GM21529 (cell line): Measurements from ENCODE around the gene EPB41.
"Not testable (repeated sequence)": the region's sequence is repeated elsewhere in the genome, so short reads cannot be mapped to it uniquely, and the experiment has no call there.

Experiments
- ATAC-seq: cut with Tn5 transposase; IDR thresholded peaks from one replicate; pipeline ENCODE4 v1.9.1; 2021; ENCODE audit not compliant: unreplicated experiment

EPB41 gene

DNA sequence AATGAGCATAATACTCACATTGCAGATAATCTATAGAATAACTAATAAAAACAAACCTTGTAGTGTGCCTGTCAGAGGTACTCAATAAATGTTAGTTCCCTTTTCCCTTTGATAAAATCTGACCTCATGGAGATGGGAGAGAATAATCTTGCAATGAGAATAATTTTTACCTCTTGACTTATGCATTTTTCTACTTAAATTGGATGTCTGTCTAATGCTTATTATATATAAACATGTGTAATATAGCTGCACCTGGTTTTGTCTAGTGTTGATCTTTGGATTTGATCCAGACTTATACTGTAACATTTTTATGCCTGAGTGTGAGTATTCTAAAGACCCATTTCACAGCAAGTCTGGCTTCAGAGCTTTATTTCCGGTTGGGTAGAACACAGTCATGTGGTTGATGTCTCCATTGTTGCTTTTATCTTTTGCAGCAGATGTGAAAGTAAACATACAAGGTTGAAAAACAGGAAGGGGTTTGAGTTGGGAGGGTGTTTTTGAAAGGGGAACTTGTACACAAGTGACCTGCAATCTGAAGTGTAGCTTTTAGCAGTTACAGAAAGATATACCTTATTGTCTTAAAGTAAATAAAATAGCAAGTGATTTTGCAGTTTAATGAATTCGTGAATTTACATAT is 12.4 kb downstream of the EPB41 start:
- ATAC-seq: peak; percentile 78

DNA sequence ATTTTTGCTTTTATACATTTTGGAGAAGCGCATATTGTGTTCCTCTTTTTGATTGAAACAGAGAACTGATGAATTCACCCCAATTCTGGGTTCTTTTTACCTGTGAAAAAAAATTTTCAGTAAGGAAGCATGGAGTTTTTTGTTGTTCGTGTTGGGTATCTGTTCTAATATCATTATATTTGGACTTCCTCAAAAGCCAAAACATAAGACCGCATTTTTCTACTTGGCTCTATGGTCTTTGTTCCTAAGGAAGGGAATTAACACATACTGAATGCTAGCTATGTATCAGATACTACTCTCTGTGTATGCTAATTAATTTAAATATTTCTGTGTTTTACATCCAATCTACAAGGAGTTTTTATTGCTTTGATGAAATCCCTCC is 12.9 kb downstream of the EPB41 start:
- no peak for ATAC-seq

DNA sequence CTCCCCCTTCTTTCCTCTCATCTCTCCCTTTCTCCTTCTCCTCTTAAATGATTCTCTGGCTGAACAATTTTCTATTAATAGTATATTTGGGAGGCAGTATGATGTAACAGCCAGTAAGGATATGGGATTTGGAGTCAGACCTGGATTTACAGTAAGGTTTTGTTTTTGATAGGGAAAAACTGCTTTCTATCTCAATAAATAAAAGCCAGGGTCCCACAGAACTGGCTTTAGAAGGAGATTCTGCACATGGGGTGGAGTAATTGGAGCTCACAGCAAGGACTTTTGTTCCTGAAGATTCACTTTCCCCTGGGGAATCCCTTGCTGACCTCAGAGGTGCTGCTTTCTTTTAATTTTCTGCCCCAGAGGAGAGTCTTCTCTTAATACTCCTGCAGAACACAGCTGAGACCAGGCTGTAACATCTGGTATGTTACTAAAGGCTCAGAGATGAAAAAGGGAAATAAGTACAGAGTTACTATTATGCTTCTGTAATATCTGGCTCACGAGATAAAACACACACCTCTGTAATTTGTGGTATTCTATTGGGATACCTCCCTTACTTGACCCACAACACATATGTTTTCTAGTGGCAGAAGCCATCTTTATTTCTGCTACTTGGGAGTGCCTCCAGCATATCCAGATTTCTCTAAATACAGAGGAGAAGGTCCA is 13.4 kb downstream of the EPB41 start:
- no peak for ATAC-seq

DNA sequence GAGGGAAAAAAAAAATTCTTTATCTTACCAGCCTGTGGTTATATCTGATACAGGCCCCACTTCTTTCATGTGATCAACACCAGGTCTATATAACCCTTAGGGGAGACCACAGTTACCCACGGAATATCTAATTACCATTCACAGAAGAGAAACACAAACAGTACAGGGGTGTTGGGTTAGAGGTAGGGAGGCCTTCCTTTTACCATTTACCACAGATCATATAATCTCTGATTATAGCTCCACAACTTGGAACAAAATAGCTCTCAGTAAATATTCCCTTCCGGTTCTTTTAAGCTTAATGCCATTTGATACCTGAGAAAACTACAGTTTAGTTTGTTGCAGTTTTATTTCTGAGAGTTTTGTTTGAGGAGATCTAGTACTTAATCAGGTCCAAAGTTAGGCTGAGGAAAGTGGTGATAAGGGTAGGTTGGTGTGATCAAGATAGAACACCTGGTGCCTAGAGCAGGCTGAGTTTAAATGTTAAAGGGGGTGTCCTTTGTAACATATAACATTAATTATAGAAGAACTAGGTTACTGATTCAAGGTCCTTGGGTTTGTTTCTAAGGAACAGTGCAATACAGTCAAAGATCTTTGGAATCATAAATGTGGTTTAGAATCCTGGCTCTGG is 14.1 kb downstream of the EPB41 start:
- ATAC-seq: no peak

DNA sequence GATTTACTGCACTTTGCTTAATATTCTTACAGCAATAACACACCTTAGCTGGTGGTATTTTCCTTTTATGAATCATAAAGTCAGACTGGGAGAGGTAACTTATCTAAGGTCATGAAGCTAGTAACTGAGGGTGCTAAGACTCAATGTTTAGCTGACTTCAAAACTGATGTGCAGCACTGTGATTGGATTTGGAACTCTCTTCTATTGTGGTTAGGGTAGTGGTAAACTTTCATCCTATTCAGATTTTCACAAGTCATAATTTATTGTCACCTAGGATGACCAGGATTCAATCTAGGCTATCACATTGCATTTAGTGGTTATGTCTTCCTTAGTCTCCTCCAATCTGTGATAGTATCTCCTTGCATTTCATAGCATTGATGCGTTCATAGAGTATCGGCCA is 18.9 kb downstream of the EPB41 start:
- no peak for ATAC-seq

DNA sequence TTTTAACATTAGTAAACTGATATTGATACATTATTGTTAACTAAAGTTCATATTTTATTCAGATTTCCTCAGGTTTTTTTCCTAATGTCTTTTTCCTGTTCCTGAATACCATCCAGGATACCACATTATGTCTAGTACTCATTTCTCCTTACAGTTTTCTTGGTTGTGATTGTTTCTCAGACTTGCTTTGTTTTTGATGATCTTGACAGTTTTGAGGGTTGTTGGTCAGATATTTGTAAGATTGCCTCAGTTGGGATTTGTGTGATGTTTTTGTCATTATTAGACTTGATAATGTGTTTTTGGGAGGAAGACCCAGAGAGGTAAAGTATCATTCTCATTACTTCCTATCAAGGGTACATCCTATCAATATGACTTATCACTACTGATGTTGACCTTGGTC is 19.5 kb downstream of the EPB41 start:
- ATAC-seq: no peak

DNA sequence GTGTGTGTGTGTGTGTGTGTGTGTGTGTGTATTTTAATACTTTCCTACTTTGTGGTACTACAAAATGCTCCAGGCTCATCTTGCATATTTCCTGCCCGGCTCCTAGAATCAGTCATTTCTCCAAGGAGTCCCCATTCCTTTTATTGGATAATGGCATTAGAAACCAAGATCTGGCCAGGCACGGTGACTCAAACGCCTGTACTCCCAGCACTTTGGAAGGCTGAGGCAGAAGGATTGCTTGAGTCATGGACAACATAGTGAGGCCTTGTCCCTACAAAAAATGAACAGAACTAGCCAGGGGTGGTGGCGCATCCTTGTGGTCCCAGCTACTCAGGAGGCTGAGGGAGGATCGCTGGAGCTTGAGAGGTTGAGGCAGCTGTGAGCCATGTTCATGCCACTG is 20.3 kb downstream of the EPB41 start:
- ATAC-seq: no peak

DNA sequence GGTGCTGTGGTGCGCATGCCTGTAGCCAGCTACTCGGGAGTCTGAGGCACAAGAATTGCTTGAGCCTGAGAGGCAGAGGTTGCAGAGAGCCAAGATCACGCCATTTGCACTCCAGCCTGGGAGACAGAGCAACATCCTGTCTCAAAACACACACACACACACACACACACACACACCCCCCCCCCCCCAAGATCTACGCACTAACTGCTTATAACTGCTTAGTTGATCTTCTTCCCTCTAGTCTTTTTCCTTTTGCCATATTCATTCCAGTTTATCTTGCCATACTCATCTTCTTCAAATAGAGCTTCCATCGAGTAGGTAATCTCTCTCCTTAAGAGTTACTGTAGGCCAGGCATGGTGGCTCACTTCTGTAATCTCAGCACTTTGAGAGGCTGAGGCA is 20.9 kb downstream of the EPB41 start:
- no peak for ATAC-seq

DNA sequence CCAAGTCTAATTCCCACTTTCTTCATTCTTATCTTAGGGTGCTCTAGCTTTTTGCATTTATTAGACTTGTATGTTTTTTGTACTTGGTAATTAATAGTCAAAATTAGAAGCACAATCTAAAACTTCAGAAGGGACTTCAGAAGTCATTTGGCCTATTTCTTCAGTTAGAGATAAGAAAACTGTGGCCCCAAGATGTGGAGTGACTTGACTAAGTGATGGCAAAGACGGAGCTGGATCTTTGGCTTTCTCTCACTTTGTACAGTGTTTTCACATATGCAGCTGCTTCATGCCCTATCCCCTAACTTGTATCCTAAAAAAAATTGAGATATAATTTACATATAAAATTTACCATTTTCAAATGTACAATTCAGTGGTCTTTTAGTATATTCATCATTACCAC is 21.7 kb downstream of the EPB41 start:
- ATAC-seq: no peak

DNA sequence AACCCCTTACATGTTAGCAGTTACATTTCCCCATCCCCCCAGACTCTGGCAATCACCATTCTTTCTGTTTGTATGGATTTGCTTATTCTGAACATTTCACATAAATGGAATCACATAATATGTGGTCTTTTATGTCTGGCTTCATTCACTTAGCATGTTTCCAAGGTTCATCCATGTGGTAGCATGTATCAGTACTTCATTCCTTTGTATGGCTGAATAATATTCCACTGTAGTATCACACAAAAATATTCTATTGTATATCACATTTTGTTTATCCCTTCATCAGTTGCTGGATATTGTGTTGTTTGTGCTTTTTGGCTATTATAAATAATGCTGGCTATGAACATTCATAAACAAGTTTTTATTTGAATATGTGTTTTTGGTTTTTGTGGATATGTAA is 22.2 kb downstream of the EPB41 start:
- ATAC-seq: no peak

DNA sequence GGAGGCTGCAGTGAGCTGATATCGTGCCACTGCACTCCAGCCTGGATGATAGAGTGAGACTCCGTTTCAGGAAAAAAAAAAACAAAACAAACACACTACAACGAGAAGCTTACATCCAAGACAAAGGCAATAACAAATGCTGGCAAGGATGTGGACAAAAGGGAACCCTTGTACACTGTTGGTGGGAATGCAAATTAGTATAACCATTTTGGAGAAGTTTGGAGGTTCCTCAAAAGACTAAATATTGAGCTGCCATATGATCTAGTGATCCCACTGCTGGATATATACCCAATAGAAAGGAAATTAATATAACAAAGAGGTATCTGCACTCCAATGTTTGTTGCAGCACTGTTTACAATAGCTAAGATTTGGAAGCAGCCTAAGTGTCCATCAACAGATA is 29.2 kb downstream of the EPB41 start:
- not testable (repeated sequence) for ATAC-seq

DNA sequence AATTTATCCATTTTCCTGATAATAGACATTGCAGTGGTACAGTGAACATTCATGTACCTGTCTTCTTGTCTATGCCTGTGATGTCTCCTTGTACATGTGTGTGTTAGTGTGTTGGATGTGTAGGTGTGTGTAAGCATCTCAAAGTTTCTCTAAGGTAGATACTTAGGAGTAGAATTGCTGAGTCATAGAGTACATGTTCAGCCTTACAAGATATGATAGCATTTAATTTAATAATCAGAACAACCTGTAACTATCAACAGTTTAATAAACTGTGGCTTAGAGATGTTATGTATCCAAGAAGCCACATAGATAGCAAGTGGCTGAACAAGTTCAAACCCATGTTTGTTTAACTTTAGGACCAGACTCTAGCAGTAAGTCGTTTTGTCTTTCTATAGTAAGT is 35.6 kb downstream of the EPB41 start:
- ATAC-seq: no peak

DNA sequence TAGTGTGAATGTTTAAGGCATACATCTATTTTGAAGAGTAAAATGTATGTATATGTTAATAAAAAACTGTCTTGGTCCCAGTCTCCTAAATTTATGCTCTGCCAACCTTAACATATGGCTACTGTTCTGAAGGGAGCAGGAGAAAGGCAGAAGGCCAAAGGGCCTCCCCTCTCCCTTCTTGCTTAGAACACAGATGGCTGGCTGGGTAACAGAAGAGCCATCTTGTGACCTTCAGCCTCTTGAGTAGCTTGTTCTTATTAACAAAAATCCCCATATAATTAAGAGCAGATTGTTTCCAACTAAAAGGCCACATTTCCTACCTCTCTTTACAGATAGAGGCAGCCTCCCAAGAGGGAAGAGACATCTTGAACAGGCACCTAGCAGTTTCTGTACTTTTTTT is 36.1 kb downstream of the EPB41 start:
- ATAC-seq: no peak

DNA sequence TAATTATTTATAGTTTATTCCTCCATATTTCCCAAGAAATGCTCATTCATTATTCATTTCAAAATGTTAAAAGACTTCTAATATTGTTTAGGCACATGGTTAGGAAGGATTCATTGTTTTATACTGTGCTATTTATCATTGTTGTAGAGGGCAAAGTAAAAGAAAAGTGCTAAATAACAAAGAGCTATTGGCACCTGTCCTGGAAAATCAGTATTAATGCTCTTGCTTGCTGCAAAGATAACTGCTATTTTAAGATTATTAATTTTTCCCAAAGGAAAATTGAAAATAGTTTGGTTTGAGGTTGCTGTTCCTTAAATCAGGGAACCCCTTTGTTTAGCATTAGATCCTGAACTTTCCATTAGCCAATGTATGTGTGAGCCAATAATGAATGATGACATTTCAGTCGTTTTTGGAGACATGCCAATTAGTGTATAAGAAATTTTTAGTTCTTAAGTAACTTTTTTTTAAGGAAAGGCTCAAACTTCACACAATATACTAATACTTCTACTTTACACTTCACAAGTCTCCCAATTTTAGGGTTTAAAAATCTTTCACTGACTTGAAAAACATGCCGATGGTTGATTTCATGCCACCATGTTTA is 39.9 kb downstream of the EPB41 start:
- ATAC-seq: no peak

DNA sequence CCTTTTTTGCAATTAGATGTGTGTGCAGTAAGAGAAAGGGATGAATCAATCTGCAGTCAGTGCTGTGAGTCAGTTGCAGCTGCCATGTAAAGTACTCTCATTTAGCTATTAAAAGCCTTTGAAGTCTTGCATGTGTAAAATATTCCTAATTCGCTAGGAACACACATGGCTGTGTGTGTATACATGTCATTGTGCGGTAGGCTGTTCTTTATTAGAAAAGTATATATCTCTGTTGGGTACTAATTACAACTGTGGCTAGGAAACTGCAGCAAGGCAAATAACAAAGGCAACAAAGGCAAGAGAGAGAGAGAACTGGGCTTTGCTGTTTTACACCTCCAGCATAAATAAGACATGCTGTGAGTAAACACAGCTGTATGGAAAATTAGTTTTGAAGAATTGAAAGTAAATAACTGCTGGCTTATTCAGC is 41.7 kb downstream of the EPB41 start:
- ATAC-seq: no peak

DNA sequence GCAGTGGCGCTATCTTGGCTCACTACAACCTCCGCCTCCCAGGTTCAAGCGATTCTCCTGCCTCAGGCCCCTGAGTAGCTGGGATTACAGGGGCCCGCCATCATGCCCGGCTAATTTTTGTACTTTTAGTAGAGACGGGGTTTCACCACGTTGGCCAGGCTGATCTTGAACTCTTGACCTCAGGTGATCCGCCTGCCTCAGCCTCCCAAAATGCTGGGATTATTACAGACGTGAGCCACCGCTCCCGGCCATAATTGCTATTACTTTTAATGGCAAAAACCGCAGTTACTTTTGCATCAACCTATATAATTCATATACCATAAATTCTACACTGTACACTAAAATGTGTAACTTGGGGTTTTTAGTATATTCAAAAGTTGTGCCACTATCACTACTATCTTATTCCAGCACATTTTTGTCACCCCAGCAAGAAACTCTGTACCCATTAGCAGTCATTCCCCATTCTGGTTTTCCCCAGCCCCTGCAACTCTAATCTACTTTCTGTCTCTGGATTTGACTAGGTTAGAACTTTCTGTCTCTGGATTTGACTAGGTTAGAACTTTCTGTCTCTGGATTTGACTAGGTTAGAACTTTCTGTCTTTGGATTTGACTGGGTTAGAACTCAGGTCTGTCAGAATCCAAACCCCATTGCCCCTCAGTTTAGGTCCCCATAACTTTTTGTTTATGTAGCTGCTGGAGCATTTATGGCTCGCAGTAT is 47.9 kb downstream of the EPB41 start:
- not testable (repeated sequence) for ATAC-seq

DNA sequence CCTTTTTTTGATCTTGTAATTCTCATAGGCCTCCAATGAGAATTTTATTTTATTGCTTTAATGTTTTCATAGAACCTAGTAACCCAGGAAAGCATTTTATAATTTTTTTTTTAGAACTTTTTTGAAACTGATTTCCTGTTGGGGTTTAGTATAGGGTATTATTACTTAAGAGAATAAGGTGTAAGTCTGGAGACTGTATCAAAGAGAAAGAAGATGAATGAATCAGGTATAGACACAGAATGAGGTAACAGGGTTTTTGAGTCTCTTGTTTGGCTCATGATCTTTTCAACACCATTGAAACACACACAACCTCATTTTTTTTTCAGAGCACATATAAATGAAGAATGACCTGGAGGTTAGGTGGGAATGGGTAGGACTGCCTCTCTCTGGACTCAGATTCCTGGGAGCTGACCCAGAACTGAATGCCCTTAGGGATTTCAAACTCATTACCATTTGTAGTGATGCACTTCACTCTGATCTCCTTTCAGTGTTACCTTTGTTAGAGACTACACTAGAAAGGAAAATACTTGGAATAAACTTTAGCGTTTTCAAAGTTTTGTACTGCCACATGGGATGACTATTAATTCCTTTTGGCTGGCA is 51.0 kb downstream of the EPB41 start:
- ATAC-seq: no peak

DNA sequence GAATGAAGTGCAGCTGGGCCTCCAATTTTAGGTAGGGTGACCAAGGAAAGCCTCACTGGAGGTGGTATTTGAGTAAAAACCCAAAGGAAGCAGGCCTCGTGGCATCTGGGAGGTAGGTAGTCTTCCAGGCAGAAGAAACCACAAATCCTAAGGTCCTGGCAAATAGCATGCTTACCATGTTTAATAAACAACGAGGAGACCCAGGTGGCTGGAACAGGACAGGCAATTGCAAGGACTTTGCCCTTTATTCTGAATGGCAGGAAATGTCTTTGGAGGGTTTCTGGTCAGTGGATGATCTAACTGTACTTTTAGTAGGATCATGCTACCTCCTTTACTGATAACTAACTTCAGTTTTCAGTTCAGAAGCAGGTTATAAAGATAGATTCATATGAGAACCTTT is 52.2 kb downstream of the EPB41 start:
- no peak for ATAC-seq

DNA sequence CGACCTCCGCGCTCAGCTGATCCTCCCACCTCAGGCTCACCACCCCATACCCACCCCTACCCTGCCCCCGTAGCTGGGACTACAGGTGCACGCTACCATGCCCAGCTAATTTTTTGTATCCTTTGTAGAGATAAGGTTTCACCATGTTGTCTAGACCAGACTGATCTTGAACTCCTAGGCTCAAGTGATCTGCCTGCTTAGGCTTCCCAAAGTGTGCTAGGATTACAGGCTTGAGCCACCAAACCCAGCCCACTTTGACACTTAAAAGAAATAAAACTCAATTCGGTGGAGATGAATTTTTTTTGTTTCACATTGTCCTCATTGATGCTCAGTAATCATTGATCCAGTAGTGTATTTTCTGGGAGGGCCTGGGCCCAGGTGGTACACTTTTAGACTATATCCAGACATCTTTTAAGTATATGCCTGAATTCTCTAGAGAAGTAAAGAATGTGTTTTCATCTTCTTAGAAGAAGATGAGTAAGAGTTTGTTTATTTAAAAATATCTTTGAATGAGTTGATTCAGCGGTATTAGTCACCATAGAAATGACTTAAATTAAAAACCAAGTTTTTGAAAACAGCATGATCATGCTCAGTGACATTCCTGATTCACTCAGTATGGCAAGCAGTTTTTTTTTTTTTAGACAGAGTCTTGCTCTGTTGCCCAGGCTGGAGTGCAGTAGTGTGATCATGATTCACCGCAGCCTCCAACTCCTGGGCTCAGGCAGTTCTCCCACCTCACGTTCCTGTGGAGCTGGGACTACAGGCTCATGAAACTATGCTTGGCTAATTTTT is 57.8 kb downstream of the EPB41 start:
- no peak for ATAC-seq
